Measurements from ENCODE around the gene TMEM126A. TPM values are rescaled to one million over a fixed set of nuclear protein-coding genes. Genes with fewer than 3 reads are reported as not detected.

TMEM126A gene
- total RNA-seq, 2 donors from 2014 or later, result 11.0 to 25.4 TPM

DNA sequence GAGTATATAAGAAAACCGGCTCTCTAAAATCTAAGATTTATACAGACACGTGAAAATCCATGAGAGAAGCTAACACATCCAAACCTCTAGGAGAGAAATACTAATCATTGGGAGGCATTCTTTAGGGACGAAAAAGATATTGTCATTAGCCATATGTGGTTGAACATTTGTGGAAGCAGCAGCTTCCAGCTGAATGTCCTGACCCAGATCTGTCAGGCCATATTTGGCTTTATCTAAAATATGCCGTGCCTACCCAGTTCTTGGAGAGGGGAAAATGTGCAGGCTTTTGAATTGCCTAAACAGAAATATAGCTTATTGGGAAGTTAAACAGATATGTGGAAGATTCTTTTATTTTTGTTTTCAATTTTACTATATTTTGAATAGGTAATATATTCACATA, 31.8 kb downstream of the TMEM126A start:
- Histone ChIP-seq H3K27me3 (replicated peaks; ENCODE audit: insufficient read depth) (no peaks in the 10 kb centered on the region), H3K9me3 (no peaks in the 10 kb centered on the region), H3K4me1 (ENCODE audit: control insufficient read depth in 1 of 2, low read depth in 2 of 2) (peaks cover 0 to 5% of the 10 kb centered on the region in 2 donors), H3K36me3 (no peaks in the 10 kb centered on the region), H3K4me3 (no peak overlapping the region), H3K27ac (no peak overlapping the region)
- ATAC-seq (ENCODE audit: insufficient number of reproducible peaks, low FRiP score, low read depth), result no peak
- TF ChIP-seq, protein P1, sequence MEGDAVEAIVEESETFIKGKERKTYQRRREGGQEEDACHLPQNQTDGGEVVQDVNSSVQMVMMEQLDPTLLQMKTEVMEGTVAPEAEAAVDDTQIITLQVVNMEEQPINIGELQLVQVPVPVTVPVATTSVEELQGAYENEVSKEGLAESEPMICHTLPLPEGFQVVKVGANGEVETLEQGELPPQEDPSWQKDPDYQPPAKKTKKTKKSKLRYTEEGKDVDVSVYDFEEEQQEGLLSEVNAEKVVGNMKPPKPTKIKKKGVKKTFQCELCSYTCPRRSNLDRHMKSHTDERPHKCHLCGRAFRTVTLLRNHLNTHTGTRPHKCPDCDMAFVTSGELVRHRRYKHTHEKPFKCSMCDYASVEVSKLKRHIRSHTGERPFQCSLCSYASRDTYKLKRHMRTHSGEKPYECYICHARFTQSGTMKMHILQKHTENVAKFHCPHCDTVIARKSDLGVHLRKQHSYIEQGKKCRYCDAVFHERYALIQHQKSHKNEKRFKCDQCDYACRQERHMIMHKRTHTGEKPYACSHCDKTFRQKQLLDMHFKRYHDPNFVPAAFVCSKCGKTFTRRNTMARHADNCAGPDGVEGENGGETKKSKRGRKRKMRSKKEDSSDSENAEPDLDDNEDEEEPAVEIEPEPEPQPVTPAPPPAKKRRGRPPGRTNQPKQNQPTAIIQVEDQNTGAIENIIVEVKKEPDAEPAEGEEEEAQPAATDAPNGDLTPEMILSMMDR (IDR thresholded peaks at IDR 0.05), result no peak
- no peak for DNase-seq (ENCODE audit: low spot score)

DNA sequence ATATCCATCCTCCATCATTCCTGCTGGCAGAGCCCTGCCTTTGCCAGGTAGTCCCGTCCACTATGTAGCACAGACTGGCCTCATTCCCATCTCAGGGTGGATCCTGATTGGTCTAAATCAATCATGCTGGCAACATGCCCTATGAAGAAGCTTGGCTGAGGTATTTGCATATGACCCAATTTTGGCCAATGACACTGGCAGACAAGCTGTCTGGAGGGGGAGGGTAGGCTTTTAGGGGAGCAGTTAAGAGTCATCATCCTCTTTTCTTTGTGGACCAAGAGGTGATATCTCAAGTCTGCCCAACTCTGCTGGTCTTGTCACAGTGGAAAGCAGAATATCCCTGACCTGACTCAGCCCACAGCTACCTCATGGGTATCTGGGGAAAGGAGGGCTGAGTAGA, 33.1 kb downstream of the TMEM126A start:
- no peak overlapping the region for H3K27ac ChIP-seq
- no peaks in the 10 kb centered on the region for H3K9me3 ChIP-seq
- no peak for DNase-seq (ENCODE audit: low spot score)
- H3K36me3 ChIP-seq, result no peaks in the 10 kb centered on the region
- peaks cover 0 to 15% of the 10 kb centered on the region in 2 donors for H3K4me1 ChIP-seq (ENCODE audit: control insufficient read depth in 1 of 2, low read depth in 2 of 2)
- no peak for ATAC-seq (ENCODE audit: insufficient number of reproducible peaks, low FRiP score, low read depth)
- H3K4me3 ChIP-seq, result no peak overlapping the region
- H3K27me3 ChIP-seq (replicated peaks; ENCODE audit: insufficient read depth), result no peaks in the 10 kb centered on the region
- TF ChIP-seq, protein P1 (IDR thresholded peaks at IDR 0.05), result no peak

DNA sequence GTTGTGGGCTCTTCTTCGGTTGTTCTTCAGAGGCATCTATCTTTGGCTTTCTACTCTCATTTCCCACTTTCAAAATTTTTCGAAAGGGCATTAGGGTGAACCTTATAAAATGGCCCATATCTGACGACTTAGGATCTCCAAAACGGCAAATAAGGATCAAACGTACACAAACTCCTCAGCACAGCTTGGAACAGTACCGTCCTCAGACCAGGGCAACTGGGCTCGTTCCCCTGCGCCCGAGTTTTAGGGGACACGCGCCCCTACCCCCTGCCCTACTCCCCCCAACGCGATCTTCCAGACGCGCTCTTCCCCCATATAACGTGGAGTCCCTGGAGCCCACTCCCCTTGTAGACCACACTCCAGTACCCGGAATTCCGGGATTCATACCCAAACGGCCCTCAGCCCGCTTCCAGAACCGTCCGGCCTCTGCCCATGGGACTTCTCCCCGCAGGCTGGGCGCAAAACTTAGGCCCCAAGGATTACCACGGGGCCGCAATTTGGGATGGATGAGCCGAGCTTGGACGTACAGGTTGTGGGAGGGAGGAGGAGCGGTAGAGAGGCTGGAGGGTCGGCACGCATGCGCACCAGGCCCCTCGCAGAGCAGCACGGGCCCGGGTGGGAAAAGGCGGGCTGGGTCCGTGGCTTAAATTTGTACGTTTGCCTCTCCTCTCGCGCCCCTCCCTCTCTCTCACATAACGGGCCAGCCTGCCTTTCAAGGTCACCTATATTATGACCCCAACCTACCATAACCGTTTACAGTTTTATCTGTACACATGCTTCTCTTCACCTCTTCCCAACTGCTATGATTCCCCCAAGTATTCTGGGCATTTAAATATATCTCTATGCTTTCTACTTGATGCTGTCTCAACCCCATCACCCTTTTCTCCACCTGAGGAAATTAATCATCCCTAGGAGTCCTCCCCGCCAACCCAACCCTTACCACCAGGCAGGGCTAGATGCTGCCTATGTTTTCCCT, 34.9 kb downstream of the TMEM126A start:
- H3K4me3 ChIP-seq, result peak overlapping the region; percentile 84
- DNase-seq (ENCODE audit: low spot score), result no peak
- ATAC-seq (ENCODE audit: insufficient number of reproducible peaks, low FRiP score, low read depth), result no peak
- no peaks in the 10 kb centered on the region for H3K27me3 ChIP-seq (replicated peaks; ENCODE audit: insufficient read depth)
- TF ChIP-seq, protein P1 (IDR thresholded peaks at IDR 0.05), result no peak
- no peaks in the 10 kb centered on the region for H3K9me3 ChIP-seq
- H3K4me1 ChIP-seq (ENCODE audit: control insufficient read depth in 1 of 2, low read depth in 2 of 2), result peaks cover 5 to 15% of the 10 kb centered on the region in 2 donors
- no peaks in the 10 kb centered on the region for H3K36me3 ChIP-seq
- H3K27ac ChIP-seq, result no peak overlapping the region

DNA sequence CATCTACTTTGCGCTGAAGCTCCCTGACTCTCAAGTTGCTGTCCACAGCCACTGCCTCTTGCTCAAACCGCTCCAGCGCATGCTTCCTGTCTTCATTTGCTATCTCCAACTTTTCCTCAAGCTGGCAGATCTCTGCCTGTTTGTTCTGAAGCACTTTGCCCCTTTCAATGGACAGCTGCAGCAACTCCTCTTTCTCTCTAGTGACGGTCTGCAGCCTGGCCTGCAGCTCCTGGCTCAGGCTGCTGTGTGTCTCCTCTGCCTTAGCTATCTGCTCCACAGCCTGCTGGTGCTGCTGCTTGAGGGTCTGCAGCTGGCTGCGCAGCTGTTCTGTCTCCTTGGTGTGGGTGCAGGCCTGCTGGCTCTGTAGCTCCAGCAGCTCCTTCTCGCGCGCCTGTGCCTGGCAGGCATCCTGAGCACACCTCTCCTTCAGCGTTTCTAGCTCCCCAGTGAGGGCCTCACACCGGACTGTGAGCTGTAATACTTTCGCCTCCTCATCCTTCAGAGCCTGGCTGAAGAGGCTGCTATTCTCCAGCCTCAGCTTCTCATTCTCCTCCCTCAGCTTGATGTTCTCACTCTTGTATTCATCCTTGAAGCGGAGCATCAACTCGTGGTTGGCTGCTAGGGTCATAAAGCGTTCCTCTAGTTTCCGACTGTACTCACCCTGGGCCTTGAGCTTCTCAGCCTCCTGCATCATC, 37.5 kb downstream of the TMEM126A start:
- ATAC-seq (ENCODE audit: insufficient number of reproducible peaks, low FRiP score, low read depth) (no peak), DNase-seq (ENCODE audit: low spot score) (no peak)
- H3K4me3 ChIP-seq, result peak overlapping the region; percentile 75
- no peaks in the 10 kb centered on the region for H3K27me3 ChIP-seq (replicated peaks; ENCODE audit: insufficient read depth)
- H3K36me3 ChIP-seq, result no peaks in the 10 kb centered on the region
- no peaks in the 10 kb centered on the region for H3K9me3 ChIP-seq
- H3K27ac ChIP-seq, result peak overlapping the region; percentile 54 to 75
- TF ChIP-seq, protein P1 (IDR thresholded peaks at IDR 0.05), result no peak
- H3K4me1 ChIP-seq (ENCODE audit: control insufficient read depth in 1 of 2, low read depth in 2 of 2), result peaks cover 5 to 15% of the 10 kb centered on the region in 2 donors
